NCI-H345 (cell line): ENCODE results near the gene MAP4.
"Not testable (repeated sequence)": the region's sequence is repeated elsewhere in the genome, so short reads cannot be mapped to it uniquely, and the experiment has no call there.

ENCODE experiments used
- DNase-seq: peaks from one replicate; lab custom pipeline; 2025; lab: John Stamatoyannopoulos, UW

The MAP4 gene

DNA sequence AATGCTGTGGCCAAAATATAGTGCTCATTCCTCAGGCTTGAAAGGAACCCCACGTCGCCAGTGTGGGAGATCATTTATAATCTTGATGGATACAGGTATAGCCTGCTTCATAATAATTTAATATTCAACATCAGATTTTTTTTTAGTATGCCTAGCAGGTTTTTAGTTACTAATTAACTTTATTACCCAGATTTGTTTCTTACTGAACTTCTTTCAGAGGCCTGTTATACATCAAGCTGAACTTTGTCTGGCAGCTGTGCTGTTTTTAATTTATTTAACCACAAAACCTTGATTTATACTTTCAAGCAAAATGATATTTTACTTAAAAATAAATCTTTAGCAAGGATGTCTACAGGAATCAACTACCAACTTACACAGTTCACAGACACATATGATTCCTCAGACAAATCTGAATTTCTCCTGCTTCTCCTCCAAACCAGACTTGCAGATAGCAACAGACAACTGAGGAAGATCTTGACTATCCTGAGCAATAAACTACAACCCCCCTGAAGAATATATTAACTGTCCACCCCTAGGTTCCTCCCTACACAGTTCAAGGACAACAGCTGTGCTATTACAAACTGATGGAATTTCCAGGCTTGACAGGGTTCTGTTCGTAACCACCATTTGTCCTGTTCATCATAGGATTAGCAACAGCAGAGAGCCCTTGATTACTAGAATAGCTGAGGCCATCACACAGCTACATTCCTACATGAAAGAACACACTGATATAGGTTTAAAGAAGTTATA is 610 bp downstream of the MAP4 start:
- no peak for DNase-seq

DNA sequence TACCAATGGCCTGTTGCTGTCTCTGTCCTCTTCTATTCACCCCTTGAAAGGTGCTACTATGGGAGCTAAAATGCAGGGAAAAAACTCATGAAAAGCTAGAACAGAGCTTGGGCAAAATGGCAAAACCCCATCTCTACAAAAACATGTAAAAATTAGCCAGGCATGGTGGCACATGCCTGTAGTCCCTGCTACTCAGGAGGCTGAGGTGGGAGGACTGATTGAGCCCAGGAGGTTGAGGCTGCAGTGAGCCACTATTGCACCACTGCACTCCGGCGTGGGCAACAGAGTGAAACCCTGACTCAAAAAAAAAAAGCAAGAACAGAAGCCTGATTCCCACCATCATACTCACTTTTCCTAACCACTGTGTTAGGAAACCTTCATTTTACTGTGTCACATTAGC is 1.9 kb downstream of the MAP4 start:
- no peak for DNase-seq

- DNase-seq, result no peak
These were observed 2.8 kb downstream of the MAP4 start for GRCh38 chr3:48013288-48013980.

GRCh38 chr3:48012659-48013058 is 3.6 kb downstream of the MAP4 start:
- DNase-seq, result no peak

DNA sequence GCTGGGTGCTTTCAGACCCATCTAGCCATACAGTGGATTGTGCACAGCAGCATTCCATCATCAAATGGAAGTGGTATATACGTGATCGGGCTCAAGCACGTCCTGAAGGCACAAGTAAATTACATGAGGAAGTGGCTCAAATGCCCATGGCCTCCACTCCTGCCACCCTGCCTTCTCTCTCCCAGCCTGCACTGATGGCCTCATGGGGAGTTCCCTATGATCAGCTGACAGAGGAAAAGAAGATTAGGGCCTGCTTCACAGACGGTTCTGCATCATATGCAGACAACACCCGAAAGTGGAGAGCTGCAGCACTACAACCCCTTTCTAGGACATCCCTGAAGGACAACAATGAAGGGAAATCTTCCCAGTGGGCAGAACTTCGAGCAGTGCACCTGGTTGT is 8.2 kb downstream of the MAP4 start:
- DNase-seq, result not testable (repeated sequence)

DNA sequence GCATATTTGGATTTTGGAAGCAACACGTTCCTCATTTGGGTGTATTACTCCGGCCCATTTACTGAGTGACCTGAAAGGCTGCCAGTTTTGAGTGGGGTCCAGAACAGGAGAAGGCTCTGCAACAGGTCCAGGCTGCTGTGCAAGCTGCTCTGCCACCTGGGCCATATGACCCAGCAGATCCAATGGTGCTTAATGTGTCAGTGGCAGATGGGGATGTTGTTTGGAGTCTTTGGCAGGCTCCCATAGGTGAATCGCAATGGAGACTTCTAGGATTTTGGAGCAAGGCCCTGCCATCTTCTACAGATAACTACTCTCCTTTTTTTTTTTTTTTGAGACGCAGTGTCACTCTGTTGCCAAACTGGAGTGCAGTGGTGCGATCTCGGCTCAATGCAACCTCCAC is 8.9 kb downstream of the MAP4 start:
- not testable (repeated sequence) for DNase-seq

DNA sequence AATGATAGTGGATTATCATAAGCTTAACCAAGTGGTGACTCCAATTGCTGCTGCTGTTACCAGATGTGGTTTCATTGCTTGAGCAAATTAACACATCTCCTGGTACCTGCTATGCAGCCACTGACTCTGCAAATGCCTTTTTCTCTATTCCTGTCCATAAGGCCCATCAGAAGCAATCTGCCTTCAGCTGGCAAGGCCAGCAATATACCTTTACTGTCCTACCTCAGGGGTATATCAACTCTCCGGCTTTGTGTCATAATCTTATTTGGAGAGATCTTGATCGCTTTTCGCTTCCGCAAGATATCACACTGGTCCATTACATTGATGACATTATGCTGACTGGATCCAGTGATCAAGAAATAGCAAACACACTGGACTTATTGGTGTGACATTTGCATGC is 9.4 kb downstream of the MAP4 start:
- not testable (repeated sequence) for DNase-seq

GRCh38 chr3:48004694-48005093 is 11.5 kb downstream of the MAP4 start:
- no peak for DNase-seq

- DNase-seq, result no peak
These were observed 13.4 kb downstream of the MAP4 start for GRCh38 chr3:48002787-48003186.

GRCh38 chr3:48001991-48002390 is 14.2 kb downstream of the MAP4 start:
- no peak for DNase-seq

DNA sequence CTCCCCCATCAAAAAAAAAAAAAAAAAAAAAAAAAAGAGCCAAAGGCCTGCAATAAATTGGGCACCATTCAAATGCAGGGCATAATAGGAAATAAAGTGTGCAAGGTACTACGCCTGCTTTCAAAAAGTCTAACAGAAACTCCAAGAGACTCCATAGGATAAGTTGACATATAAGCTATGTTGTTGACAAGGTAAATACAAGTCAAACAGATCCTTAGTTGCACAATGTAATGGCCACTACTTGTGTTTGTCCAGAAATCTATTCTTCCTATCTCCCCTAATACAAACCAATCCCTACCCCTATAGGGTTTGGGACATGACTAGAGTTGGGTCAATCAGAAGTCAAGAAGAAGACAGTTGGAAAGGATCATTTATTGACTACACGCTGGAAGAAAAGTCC is 16.0 kb downstream of the MAP4 start:
- no peak for DNase-seq

- no peak for DNase-seq
These were observed 19.8 kb downstream of the MAP4 start for GRCh38 chr3:47996440-47996839.

GRCh38 chr3:47994180-47994579 is 22.0 kb downstream of the MAP4 start:
- DNase-seq, result no peak

- DNase-seq, result no peak
These were observed 24.9 kb downstream of the MAP4 start for GRCh38 chr3:47991341-47991740.

GRCh38 chr3:47989981-47990440 is 26.2 kb downstream of the MAP4 start:
- DNase-seq, result peak; percentile 59

DNA sequence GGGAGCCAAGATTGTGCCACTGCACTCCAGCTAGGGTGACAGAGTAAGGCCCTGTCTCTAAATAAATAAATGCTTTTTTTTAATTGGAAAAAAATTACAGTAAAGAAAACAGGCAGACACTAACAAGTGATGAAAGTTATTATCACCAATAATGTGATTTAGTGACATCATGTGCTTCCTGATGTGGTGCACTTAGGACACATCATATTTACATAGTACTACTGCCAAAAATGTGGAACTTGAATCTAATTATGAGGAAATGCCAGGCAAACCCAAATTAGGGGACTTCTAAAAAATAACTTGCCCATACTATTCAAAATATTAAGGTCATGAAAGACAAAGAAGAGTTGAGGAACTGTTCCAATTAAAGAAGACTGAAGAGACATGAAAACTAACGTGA is 30.8 kb downstream of the MAP4 start:
- DNase-seq, result no peak

- DNase-seq, result no peak
These were observed 32.0 kb downstream of the MAP4 start for GRCh38 chr3:47984075-47984728.

GRCh38 chr3:47980795-47981194 is 35.4 kb downstream of the MAP4 start:
- no peak for DNase-seq

DNA sequence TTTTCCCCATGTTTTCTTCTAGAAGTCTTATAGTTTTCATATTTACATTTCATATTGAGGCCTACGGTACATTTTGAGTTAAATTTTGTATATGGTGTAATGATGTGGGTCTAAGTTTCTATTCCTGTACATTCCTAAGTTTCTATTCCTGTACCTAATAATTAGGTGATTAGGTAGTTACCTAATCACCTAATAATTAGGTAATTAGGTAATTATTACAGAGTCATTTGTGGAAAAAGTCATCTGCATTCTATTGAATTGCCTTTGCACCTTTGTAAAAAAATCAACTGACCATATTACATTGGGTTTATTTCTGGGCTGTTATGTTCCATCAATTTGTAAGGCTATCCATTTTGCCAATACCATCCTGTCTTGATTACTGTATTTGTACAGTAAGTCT is 37.1 kb downstream of the MAP4 start:
- DNase-seq, result no peak

DNA sequence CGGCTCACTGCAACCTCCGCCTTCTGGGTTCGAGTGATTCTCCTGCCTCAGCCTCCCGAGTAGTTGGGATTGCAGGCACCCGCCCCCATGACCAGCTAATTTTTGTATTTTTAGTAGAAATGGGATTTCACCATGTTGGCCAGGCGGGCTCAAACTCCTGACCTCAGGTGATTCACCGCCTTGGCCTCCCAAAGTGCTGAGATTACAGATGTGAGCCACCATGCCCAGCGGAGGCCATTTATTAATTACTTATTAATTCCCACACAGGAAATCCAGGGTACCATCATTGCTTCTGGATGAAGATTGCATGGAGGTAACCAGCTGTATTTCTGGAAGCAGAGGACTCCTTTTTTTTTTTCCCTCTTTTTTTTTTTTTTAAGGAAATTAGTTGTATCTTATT is 37.8 kb downstream of the MAP4 start:
- DNase-seq, result no peak

- no peak for DNase-seq
These were observed 40.0 kb downstream of the MAP4 start for GRCh38 chr3:47976135-47976732.

- no peak for DNase-seq
These were observed 41.2 kb downstream of the MAP4 start for GRCh38 chr3:47974974-47975470.

- no peak for DNase-seq
These were observed 45.1 kb downstream of the MAP4 start for GRCh38 chr3:47971081-47971480.
